ENCODE data around the gene GLDC.
"Not testable (repeated sequence)": the region's sequence is repeated elsewhere in the genome, so short reads cannot be mapped to it uniquely, and the experiment has no call there.

GLDC gene

DNA sequence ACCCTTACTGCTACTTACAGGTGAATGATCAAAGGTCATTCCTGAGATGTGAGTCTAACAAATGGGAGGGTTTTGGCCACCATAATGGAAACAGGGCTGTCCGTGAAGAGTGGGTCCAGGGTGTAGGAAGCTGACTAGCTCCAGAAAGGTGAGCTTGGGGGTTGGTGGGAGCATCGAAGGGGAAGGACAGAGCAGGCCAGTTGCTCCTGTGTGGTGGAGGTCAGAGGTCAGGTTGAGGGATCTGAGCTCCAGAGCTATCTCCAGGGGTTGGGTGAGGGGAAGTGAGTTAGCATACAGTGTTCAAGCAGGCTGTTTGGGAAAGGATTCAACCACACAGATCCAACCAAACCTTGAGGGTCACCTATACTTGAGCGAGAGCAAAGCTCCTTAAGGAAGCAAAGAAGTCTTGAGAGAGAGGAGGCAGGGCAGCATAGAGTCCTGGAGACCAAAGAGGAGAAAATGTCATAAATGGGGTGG, 18.7 kb upstream of the GLDC start:
- no peak for DNase-seq (ENCODE audit: low spot score)

DNA sequence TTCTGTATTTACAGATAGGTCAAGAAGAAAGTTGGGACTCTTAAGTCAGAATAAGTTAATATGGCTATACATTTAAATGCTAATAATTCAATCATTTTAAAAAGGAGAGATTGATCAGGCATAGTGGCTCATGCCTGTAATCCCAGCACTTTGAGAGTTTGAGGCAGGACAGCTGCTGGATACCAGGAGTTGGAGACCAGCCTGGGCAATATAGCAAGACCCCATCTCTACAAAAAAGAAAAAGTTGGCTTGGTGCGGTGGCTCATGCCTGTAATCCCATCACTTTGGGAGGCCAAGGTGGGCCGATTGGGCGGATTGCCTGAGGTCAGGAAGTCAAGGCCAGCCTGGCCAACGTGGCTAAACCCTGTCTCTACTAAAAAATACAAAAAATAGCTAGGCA, 15.0 kb upstream of the GLDC start:
- DNase-seq (ENCODE audit: low spot score) = no peak

DNA sequence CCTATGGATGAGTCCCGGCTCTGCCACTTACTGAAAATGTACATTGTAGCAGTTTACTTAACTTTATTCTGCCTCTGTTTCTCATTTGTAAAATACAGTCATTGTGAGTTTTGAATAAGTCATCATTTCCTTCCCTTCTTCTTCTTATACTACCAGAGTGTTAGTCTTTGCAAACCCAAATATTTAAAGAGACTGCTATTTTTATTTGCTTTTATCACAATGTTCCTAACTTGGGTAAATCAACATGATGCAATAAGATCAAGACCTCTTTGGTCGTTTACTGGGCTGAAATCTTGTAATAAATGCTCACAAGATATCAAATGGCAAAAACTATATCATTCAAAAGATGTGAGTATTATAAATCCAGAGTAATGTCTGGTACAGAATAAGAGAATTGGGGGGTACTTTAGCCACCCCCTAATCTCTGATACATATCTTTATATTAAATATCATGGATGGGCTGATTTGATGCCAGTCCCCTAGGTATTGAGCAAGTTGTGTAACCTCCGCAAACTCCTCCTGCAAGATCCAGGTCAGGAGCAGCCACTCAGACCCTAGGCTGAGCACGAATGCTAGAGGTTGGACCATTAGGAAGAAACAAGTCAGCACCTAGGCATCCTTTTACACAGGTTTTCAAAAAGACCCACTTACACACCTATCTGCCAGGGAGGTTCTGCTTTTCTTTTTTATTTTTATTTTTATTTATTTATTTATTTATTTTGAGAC, 13.3 kb upstream of the GLDC start:
- no peak for DNase-seq (ENCODE audit: low spot score)

DNA sequence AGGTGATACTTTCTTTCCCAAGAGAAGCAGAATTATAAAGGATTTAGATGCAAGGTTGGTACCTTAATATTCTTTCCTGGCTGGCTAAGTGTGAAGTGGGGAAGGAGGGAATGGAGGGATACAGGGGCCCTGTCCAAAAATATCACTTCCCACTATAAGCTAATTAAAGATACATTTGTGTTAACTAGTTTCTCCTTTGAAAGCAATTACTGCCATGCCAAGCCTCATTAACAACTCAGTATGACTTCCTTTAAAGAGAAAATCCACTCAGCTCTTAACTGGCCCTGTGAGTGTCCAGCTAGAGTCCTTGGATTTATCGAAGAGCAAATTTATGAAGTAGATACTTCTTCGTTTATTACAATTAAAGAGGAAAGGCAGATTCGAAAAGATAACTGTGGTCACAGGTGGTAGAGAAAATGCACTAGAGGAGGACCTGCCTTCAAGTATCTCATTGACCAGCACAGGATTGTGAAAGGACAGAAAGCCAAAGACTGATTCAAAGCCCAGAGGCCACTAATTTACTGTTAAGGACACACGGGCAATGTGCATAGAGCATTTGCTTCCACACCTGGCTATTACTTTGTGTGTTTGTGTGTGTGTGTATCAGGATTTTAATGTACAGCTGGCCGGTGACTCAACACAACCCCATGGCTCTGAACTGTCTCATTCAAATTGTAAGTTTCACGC, 11.2 kb upstream of the GLDC start:
- DNase-seq (ENCODE audit: low spot score) = no peak

DNA sequence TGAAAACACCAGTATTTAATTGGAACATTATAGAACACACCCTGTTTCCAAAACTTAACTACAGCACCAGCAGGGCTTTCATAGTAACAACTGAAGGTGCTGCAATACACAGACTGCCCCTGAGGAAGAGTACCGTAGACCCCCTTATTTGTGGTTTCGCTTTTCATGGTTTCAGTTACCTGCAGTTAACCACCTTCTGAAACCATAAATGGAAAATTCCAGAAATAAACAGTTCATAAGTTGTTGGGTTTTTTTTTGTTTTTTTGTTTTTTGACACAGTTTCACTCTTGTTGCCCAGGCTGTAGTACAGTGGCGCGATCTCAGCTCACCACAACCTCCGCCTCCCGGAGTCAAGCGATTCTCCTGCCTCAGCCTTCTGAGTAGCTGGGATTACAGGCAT, 9.5 kb upstream of the GLDC start:
- DNase-seq (ENCODE audit: low spot score) = no peak

DNA sequence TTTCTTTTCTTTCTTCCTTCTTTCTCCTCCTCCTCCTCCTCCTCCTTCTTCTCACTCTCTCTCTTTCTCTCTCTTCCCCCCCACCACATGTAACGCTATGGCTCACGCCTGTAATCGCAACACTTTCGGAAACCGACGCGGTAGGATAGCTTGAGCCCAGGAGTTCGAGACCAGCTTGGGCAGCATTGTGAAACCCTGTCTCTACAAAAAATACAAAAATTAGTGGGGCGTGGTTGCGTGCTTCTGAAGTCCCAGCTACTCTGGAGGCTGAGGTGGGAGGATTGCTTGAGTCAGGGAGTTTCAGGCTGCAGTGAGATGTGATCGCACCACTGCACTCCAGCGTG, 736 bp upstream of the GLDC start:
- DNase-seq (ENCODE audit: low spot score) = no peak

DNA sequence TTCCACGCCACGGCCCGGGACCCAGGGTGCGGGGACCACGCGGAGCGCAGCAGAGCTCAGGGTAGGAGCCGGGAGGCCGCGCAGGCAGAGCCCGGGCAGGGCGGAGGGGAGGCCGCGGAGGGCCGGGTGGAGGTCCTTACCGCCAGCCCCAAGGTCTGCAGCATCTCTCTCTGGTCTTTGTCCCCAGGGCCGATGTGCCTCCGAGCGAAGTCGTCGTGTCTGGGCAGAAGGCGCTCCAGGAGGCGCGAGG, 499 bp downstream of the GLDC start:
- not testable (repeated sequence) for DNase-seq (ENCODE audit: low spot score)

DNA sequence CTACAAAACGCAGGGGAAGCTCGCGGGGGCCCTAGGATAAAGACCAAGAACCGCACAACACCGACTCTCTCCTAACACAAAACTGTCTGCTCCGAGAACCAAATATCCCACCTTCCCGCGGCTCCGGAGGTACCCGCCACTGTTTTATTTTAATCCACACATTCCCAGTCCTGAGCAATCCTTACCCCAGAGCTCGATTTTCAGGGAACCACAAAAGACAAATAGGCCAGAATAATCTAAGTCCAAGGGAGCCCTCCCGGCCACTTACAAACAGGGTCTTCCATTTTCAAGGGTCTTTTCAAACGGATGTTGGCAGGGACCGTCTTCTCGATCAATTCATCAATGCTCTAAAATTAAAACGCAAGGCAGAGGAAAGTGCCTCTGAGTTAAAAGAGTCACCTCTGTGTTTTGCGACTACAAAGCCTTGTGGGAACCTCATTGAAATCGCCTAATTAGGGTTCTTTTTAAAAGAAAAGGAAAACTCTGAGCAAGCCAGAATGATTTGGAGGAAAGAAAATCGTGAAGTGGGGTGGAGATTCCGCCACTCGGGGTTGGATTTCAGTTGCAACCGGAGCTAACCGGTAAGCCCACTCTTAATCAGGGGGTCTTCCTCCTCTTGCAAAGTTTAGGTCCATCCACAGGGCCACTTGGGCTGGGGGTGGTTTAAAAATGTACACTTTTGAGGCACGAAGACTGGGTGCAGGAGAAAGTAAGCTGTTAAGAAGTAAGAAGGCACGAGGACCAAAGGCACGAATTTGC, 1.0 kb downstream of the GLDC start:
- no peak for DNase-seq (ENCODE audit: low spot score)

DNA sequence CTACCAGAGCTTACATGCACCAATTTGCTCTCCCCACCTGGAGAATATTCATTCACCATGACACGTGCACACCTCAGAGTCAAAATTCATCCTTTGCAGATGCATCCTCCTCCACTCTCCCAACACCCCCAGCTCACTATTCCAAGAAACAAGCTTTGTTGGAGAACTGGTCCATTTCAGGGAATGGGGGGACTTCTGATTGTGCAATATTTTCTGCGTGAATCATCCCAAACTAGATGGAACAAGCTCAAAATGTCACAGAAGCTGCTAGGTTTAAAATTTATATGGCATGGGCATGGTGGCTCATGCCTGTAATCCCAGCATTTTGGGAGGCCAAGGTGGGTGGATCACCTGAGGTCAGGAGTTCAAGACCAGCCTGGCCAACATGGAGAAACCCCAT, 3.6 kb downstream of the GLDC start:
- no peak for DNase-seq (ENCODE audit: low spot score)

DNA sequence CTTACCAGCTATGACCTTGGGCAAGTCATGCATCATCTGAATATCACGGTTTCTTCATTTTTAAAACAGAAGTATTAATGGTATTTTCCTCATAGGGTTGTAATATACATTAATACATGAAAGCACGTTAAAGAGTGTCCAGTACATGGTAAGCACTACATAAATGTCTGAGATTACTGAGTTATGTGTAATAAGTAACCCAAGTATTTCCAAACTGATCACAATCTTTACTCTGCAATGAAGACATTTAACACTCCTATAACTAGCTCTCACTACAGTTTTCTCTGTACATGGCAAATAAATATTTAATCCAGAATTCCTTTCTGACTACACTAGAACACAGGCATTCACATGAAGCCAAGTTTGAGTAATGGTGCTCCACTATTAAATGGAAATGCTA, 4.0 kb downstream of the GLDC start:
- DNase-seq (ENCODE audit: low spot score) = no peak

DNA sequence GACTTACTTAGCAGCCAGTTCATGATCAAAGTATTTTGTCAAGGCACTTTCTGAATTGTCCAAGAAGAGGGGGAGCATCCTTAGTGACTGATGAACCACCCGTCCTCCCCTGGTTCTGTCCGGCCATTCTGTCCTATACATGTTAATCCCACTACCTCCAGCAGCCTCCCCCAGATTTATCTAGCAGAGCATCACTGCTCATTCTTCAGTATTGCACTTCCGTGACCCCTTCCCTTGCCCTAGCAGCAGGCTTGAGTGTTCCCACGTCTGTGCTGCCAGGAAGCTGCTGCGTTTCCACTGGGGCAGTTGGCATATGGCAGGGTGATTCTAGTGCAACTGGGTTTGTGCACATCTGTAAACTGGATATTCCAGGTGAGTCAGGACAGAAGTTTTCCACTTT, 4.5 kb downstream of the GLDC start:
- no peak for DNase-seq (ENCODE audit: low spot score)

DNA sequence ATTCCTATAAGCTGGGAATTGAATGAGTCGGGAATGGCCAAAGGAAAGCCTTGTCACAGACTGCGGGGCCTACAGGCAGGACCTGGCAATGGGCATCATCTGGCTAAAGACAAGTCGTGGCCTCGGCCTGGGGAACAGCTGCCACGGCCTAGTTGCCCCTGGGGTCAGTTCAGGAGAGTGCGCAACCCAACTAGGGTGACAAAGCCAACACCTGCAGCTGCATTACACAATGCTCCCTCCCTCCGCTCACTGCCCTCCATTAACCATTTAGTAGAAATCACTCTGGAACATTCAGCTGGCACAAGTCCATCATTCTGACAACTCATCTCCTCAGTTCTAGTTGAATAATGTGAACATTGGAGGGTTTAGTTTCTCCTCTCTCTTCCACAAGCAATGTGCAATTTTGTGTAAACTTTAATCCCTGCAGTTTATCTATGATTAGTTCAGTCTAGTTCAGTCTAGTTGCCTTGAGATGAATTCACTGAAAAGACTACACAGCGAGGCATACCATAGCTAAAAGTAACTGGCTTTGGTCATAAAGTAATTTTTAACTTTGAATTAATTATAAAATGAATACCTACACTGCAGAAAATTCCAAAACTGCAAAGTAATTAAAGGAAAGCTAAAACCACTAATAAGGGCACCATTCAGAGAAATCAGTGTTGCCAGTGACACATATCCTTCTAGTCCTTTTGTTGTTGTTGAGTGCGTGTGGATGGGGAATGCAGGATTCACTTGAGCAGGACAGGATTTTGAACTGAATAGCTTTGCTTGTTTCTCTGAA, 5.1 kb downstream of the GLDC start:
- DNase-seq (ENCODE audit: low spot score) = no peak

DNA sequence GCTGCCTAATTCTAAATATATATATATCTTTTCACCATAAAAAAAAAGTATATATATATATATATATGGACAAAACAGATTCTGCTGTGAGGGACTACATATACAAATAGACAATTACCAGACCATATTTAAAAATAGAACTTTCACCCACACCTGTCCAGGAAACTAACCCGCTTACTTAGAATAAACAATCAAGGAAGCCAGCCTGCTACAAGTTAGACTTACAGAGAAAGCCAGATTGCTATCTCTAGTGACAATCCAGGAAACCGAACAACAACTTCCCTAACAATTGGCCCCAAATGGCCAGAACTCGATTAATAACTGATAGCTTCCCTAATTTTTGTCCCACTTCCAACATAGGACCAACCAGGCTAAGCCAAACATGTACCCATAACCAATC, 5.9 kb downstream of the GLDC start:
- DNase-seq (ENCODE audit: low spot score) = no peak

DNA sequence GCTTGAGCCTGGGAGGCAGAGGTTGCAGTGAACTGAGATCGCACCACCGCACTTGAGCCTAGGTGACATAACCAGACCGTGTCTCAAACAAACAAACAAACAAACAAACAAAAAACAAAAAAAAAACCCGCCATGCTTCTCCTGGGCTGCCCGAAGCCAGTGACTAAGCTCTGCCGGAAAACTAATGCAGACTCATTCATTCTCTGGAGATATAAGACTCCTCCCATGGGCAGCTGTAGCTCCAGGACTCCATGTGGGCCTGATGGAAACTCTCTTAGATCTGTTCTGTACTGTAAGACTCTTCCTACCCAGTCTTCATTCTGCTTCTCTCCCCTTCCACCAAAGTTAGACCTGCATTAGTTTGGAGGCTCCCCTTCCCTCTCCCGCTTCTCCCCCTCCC, 11.1 kb downstream of the GLDC start:
- no peak for DNase-seq (ENCODE audit: low spot score)

DNA sequence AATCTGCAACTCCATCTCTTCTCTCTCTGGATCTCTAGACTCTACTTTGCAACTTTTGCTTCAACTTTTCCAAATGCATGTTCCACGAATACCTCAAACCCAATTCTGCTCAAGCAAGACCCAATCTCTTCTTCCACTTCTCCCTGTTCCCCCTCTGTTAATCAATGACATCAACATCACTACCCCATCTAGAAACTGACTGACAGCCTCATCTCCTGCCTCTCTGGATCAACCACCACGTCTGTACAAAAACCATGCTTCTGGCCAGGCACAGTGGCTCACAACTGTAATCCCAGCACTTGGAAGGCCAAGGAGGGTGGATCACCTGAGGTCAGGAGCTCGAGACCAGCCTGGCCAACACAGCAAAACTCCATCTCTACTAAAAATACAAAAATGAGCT, 12.2 kb downstream of the GLDC start:
- DNase-seq (ENCODE audit: low spot score) = no peak

DNA sequence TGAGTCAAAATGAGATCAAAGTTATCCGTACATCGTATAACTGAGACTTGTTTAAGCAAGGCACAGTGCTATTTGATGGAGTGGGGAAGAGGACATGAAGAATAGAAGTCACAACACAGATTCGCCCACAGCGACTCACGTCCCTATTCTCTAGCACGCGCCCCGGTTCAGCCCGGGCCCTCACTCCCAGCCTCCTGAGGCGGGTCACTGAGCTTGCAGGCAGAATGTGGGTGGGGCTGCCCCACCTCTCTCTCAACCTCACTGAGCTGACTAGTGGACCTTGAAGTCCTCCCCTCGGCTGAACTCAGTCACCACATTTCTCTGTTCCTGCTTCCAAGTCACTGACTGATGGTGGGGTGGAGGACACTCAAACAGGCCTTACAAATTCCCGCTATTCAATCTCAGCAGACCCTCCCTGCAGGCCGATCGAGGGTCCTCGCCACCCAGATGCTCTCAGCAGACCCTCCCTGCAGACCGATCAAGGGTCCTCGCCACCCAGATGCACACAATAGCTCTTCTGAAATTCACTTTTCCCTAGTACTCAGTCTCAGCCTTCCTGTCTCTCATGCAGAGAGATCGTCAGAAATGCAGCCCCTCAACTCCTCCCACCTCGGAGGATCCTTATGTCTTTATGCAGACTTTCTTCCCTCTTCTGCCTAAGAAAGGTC, 12.9 kb downstream of the GLDC start:
- DNase-seq (ENCODE audit: low spot score) = no peak

DNA sequence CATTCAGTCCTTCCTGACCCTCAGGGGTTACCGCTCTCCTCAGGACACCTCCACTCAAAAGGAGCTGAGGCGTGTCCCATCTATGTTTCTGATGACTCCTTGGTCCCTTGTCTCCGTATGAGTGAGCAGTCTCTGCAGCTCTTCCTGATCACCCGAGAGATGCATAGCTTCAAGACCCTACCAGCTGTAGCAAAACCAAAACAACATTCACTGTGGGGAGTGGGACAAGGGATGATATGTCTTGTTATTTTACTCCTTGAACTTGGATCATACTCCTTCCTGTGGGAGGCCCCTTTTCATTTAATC, 14.4 kb downstream of the GLDC start:
- DNase-seq (ENCODE audit: low spot score) = no peak

DNA sequence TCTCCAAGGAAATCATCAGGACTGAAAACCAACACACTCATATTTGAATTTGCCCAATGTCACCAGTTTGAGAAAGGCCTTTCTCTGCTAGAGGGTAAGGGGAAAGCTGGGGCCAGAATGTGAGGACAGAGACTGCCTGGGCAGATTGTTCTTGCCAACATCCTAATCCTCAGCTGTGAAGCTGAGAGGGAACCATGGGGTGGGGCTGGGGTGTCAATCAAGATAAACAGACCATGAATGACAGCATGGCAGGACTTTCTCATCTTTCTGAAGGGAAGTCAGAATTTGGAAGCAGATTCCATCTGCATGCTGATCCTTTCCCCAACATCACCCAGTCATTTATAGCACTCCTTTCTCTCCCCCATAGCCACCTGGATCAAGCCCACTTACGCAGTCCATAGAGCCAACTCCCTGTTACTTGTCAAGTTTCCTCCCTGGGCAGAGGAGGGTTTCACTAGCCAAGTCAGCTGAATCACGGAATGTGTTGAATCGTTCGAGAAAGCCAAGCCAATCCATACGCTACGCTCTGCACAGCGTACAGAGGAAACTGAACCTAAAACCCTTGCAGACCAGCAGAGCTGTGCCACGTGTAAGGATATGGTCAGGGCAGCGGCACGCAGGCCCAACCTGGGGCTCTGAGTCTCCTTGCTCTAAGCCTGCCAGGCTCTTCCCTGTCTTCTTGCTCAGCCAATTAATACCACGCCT, 14.9 kb downstream of the GLDC start:
- no peak for DNase-seq (ENCODE audit: low spot score)

DNA sequence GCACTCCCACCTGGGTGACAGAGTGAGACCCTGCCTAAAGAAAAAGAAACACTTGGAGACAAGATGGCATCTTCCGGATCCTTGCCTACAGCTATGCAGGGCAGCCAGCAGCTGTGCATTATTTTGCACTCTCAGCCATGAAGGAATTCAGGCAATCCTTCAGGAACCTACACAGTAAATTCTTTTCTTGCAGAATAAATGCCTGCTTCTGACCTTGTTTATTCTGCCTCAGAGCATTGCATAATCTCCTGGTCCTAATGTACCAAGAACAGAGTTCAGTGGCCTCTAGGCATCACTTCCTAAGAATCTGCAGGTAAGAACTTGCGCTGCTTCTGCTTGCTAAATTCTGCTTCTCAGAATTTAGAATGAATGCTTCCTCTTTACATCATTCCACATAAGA, 16.8 kb downstream of the GLDC start:
- DNase-seq (ENCODE audit: low spot score) = no peak

DNA sequence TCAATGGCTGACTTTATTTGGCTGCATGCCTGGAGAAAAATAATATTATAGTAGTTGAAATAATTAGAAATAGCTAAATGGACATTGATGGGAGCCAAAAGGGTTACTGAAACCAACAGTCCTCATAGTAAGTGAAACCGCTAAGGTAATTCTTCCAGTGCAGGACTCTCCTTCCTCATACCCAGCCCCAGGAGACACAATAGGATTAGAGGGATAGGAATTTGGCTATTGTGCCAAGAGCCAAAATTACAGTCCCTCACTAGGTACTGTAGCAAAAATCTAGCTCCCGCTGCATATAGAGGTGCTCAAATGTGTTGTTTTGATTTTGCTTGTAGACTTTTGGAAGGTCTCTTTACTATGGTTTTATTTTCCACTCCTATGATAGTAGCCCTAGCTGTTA, 20.2 kb downstream of the GLDC start:
- DNase-seq (ENCODE audit: low spot score) = no peak

DNA sequence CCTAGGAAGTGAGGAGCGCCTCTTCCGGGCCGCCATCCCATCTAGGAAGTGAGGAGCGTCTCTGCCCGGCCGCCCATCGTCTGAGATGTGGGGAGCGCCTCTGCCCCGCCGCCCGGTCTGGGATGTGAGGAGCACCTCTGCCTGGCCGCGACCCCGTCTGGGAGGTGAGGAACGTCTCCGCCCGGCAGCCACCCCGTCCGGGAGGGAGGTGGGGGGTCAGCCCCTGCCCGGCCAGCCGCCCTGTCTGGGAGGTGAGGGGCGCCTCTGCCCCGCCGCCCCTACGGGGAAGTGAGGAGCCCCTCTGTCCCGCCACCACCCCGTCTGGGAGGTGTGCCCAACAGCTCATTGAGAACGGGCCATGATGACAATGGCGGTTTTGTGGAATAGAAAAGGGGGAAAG, 22.7 kb downstream of the GLDC start:
- not testable (repeated sequence) for DNase-seq (ENCODE audit: low spot score)

DNA sequence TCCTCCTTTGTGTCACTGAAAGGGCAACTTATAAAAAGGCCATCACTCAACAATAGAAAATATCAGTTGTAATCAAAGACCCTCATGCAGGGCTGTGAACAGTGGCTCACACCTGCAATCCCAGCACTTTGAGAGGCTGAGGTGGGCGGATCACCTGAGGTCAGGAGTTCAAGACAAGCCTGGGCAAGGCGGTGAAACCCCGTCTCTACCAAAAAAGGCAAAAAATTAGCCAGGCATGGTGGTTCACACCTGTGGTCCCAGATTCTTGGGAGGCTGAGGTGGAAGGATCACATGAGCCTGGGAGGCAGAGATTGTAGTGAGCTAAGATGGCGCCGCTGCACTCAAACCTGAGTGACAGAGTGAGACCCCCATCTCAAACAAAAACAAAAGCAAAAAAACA, 24.7 kb downstream of the GLDC start:
- no peak for DNase-seq (ENCODE audit: low spot score)
